ENCODE results near the gene RALGAPA1.
"Not testable (repeated sequence)": the region's sequence is repeated elsewhere in the genome, so short reads cannot be mapped to it uniquely, and the experiment has no call there.

RALGAPA1 gene

DNA sequence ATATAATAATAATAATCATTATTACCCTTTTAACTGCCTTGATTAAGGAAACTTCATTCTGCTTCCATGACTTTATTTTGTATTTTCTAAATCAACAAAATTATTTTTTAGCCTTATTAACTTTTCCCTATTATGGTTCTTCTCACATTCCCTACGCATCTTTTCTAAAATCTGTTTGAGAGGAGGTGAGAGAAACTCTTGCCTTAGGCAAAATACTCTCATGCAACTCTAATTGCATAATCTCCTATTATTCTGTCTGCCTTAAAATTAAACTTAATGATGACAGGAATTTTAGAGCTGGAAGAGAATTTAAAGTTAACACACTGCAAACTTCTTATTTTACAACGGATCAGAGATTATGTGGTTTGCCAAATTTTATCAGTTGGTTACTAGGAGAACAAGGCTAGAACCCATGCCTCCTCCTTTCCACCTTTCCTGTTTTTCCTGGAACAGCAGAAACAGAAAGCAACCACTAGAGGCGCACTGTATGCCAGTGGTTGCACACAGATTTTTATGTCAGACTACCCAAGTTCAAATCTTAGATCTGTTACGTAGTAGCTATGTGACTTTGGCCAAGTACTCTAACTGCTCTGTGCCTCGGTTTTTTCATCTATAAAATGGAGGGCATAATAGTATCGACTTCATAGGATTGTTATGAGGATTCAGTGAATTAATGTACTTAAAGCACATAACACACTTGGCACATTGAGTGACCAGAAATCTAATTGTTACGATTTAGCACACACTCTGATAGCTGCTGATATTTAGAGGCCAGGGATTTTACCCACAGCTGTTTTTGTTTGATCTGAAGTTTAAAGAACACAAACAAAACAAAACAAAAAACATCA is 12.7 kb upstream of the RALGAPA1 start:
- no peak for DNase-seq (ENCODE audit: low read depth in 3 of 3)

DNA sequence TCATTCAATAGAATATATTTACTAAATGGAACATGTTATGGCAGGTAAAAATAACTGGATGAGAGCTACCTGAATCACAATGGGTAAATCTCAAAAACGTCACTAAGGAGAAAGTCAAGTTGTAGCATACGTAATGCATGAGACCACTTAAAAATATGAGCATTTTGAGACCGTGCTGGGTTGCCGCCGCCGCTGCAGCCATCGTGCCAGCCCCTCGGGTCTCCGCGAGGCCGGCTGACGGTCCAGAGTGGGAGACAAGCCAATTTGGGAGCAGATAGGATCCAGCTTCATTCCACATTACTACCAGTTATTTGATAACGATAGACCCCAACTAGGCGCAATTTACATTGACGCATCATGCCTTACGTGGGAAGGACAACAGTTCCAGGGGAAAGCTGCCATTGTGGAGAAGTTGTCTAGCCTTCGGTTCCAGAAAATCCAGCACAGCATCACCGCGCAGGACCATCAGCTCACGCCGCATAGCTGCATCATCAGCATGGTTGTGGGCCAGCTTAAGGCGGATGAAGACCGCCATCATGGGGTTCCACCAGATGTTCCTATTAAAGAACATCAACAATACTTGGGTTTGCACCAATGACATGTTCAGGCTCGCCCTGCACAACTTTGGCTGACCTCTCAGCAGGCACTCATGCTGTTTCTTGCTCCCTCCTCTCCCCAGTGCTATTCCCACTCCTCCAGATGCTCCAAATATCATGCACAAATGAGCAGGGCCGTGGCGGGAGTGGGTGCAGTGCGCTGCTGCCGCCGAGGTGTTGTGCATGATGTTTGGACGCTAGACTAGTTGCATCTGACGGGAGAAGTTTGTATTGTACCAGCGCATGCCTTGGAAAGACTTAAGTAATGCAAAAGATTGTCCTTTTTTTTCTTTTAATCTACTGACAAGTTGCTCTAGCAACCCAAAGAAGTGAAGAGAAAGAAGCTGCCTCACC is 10.8 kb upstream of the RALGAPA1 start:
- no peak for DNase-seq (ENCODE audit: low read depth in 3 of 3)

DNA sequence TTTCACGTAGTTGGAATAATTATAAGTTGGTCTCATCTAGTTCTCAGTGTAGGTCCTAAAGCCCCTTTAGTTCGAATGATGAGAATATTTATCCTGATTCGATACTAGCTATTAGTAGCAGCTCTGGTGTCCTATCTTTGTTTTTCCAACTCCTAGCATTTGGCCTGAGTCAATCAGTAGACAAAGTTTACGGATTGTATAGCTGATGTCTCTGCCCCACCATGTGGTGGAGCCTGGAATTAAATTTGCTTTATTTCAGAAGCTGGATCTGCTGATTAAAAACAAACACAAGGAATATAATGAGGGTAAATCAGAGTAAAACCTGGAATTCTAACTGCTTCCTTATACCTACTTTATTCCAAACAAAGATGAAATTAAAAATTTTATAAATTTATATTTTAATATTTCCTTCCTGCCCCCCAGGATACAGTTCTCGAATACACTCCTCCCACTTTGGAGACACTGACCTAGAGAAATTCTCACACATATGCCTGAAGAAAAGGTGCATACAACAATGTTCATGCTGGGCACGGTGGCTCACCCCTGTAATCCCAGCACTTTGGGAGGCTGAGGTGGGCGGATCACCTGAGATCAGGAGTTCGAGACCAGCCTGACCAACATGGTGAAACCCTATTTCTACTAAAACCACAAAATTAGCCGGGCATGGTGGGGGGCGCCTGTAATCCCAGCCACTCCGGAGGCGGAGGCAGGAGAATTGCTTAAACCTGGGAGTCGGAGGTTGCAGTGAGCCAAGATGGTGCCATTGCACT is 9.4 kb upstream of the RALGAPA1 start:
- no peak for DNase-seq (ENCODE audit: low read depth in 3 of 3)

DNA sequence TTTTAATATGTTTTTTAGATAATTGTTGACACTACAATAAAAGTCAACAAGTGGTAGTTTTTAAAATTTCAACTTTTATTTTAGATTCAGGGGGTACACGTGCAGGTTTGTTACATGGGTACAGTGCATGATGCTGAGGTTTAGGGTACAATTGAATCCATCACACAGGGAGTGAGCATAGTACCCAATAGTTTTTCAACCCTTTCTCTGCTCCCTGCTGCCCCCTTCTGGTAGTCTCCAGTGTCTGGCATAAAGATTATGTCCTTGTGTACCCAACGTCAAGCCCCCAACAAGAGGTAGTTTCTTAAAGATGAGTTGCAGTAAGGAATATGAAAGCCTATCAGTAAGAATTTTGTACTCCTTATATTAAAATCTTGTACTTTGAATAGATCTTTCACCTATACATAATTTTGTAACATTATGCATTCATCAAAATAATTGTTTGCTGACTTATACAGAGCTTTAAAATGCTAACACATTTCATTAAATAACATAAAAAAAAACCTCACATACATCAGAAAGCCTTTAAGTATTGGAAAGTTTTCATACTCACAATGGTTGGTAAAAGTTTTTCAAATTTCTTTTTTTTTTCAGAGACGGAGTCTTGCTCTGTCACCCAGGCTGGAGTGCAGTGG is 5.4 kb upstream of the RALGAPA1 start:
- DNase-seq (ENCODE audit: low read depth in 3 of 3), result peak; percentile 40 to 76 (median 51)

DNA sequence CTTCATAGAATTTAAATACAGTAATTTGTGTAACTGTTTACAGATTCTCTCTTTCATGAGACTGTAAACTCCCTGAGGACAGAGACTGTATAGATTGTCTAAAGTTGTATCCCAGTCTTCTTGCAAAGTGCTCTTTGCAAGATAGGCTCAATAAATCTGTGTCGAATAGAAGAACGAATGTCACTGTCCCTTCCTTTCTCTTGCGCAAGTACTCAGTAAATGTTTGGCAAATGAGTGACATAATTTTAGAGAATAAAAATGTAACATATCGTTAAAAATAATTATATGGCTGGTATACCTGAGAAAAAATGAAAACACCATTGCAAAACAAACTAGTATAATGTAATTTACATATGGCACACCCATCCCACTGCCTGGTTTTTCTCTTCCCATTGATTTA is 1.9 kb upstream of the RALGAPA1 start:
- no peak for DNase-seq (ENCODE audit: low read depth in 3 of 3)

DNA sequence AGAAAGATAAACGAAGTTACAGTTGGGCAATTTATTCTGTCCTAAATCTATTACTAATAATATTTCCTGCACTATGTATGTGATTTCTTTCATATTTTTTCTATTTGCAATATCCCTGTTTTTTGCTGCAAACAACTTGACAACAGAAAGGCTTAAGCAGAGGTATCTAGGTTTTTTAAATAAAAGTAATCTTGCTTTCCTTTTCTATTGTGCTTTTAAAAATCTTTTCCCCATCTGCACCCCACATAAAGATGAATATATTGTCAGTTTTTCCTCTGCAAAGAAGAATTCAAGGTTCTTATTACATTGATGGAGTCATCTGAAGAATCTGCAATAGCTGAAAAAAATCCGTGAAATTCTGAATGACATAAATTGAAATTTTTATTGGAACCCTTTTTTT is 502 bp upstream of the RALGAPA1 start:
- DNase-seq (ENCODE audit: low read depth in 3 of 3), result no peak

DNA sequence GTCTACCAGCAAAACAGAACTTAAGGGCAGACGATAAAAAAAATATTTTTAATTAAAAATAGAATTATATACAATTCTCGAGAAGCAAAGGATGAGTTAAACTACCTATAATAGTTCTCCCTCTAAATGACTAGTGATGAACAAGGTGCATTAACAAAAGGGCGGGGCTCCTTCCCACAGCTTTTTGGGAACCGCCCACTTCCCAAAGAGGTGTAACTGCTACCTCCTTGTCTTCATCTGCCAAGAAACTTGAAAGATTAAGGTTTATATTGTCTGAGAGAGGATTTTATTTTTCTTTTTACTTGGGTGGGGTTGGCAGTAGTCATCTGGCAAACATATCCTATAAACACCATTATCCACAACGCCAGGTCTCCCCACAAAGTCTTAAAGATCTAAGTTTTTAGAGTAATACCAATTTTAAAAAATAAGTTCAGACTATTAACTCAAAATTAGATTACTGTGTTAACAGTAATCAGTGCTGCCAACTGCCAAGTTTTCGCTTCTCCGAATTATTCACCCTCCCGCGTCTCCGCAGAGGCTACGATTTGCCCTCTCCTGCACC is 938 bp downstream of the RALGAPA1 start:
- DNase-seq (ENCODE audit: low read depth in 3 of 3), result no peak

DNA sequence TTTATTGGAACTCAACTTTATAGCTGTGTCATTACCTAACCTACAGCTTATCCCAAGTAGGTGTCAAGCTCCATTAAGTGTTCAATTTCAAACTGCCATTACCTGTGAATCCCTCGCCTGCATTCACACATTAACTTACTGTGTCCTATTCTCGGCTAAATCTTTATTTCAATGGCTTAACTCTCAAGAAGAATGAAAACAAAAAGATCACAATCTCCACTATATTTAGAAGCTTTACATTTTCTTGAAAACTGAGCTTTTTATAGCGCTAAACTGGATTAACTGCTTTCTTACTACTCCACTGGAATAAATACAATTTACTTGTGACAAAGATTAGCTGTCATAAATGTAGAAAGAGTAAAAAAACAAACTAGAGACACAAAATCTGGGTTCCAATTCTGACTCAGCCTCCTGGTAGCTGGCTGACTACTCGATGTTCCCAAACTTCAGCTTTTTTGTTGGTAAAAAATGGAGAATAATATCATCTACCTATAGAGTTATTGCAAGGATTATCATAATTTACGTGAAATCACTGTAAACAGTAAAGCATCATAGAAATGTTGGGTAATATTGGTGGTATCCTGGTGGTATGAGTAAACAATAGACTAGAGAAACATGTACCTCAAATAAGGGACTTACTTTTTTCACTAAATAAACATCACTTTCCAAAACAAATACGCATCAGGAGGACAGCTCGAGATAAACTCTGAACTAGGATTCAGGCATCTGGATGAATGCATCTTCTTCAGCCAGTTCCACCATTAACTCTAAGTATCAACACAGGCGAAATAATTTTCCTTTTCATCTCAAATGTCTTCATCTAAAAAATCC is 1.7 kb downstream of the RALGAPA1 start:
- DNase-seq (ENCODE audit: low read depth in 3 of 3), result no peak

DNA sequence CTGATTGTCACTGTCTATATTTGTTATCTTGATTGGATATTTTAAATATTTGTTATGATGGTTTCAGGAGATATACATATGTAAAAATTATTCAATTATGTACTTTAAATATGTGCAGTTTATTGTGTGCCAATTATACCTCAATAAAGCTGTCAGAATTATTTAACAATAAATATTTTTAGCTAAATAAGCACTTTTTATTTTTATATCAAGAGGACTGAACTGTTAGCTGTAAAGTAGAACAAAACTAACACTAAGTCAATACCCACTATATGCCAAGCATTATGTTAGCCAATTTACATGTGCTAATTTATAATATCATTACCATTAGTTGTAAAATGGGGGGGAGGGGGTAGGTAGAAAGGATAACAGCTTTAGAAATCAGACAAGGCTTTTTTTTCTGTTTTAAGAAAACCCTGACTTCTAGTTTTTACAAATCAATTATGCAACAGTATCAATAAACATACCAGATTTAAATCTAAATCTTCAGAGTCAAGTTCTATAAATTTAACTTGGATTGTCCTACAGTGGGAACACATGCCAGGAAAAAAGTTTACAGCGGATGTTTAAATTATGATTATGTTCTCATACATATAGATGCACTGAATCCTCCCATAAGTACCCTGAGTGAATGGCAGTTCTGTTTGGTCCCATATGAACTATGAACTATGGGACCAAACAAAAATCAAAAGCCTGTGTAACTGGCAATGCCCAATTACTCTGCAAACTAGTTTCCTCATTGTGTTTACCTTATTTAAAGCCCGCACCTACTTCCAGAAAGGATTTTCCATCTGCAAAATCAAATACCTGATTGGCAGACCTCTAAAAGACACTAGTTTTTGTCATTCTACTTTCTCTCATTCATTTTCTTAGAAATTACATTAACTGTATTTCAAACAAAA is 2.8 kb downstream of the RALGAPA1 start:
- no peak for DNase-seq (ENCODE audit: low read depth in 3 of 3)

DNA sequence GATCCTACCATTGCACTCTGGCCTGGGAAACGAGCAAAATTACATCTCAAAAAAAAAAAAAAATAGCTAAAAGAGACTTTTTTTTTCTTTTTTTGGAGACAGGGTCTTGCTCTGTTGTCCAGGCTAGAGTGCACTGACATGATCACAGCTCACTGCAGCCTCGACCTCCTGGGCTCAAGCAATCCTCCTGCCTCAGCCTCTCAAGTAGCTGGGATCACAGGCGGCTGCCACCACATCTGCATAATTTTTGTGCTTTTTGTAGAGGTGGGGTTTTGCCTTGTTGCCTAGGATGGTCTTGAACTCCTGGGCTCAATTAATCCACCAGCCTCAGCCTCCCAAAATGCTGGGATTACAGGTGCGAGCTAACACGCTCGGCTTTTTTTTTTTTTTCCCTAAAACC is 11.3 kb downstream of the RALGAPA1 start:
- DNase-seq (ENCODE audit: low read depth in 3 of 3), result no peak

DNA sequence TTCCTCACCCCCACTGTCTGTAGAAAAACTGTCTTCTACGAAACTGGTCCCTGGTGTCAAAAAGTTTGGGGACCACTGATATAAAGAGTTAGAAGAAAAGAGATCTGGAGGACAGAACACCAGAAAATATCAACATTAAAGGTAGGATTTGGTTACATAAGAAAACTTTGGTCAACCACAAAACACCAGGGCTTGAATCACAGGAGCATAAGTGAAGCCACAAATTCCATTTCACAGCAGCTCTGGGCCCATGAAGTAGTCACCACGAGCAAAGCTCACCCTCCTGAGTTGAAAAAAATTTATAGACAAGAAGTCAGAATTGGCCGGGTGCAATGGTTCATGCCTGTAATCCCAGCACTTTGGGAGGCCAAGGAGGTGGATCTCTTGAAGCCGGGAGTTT is 19.4 kb downstream of the RALGAPA1 start:
- DNase-seq (ENCODE audit: low read depth in 3 of 3), result no peak

DNA sequence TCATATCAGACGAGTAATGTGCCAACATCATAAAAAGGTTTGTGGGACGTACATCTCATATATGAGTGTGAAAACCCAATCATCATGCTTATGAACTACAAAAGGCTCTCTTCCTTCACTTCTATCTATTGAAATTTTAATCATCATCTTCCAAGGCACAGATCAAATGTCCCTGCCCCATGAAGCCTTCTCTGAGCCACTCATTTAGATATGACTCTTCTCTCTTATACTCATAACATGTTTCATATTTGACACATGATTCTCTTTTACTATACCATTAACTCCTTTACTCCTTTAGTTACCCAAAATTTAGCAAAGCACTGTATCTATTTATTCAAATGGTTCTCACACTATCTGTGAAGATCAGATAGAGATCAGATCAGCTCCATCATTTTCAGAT is 22.2 kb downstream of the RALGAPA1 start:
- DNase-seq (ENCODE audit: low read depth in 3 of 3), result no peak

DNA sequence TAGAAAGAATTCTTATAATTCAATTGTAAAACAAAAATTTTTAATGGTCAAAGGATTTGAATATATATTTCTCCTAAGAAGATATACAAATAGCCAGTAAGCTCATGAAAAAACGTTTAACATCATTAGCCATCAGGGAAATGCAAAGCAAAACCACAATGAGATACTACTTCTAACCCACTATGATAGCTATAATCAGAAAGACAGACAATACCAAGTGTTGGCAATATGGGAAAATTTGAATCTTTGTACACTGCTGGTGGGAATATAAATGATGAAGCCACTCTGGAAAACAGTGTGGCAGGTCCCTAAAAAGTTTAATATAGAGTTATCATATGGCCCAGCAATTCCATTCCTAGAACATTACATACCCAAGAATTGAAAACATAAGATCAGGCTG is 25.4 kb downstream of the RALGAPA1 start:
- DNase-seq (ENCODE audit: low read depth in 3 of 3), result no peak

DNA sequence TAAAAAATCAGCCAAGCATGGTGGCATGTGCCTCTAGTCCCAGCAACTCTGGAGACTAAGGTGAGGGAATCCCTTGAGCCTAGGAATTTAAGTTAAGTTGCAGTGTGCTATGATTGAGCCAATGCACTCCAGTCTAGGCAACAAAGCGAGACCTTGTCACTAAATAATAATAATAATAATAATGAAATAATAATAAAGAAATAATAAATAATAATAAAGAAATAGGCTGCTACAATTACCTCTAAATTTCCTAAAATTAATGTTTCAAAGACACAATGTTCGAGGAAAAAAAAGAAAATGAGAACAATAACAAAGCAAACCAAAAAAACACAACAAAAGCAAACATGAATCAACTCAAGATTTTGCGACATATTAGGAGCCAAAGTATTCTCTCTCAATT is 29.7 kb downstream of the RALGAPA1 start:
- DNase-seq (ENCODE audit: low read depth in 3 of 3), result no peak

DNA sequence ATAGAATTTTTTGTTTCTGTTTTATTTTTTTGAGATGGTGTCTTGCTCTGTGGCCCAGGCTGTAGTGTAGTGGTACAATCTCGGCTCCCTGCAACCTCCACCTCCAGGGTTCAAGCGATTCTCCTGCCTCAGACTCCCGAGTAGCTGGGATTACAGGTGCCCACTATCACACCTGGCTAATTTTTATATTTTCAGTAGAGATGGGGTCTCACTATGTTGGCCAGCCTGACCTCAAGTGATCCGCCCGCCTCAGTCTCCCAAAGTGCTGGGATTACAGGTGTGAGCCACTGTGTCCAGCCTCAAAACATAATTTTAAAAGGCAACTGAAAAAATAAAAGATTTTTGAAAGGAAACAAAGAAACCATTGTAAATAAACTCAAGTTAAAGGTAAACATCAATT is 31.5 kb downstream of the RALGAPA1 start:
- DNase-seq (ENCODE audit: low read depth in 3 of 3), result not testable (repeated sequence)

DNA sequence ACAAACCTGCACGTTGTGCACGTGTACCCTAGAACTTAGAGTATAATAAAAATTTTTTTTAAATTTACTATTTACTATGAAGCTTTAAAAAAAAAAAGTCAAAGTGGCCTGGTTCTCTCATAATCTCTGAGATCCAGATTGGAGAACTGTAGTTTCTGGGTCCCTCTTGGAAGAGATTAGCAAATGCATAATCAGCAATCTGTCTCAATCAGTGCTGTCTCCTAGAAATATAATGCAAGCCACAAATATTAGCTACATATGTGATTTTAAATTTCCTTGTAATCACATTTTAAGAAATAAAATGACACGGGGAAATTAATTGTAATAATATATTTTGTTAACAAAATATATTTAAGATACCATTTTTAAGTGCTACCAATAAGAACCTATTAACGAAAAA is 32.3 kb downstream of the RALGAPA1 start:
- no peak for DNase-seq (ENCODE audit: low read depth in 3 of 3)

DNA sequence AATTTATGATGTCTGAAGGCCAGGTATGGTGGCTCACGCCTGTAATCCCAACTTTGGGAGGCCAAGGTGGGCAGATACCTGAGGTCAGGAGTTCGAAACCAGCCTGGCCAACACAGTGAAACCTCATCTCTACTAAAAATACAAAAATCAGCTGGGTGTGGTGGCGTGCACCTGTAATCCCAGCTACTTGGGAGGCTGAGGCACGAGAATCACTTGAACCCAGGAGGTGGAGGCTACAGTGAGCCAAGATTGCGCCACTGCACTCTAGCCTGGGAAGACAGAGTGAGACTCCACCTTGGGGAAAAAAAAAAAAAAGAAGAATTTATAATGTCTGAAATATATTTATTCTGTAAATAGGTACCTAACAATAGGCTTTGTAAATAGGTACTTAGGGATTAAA is 33.0 kb downstream of the RALGAPA1 start:
- DNase-seq (ENCODE audit: low read depth in 3 of 3), result not testable (repeated sequence)

DNA sequence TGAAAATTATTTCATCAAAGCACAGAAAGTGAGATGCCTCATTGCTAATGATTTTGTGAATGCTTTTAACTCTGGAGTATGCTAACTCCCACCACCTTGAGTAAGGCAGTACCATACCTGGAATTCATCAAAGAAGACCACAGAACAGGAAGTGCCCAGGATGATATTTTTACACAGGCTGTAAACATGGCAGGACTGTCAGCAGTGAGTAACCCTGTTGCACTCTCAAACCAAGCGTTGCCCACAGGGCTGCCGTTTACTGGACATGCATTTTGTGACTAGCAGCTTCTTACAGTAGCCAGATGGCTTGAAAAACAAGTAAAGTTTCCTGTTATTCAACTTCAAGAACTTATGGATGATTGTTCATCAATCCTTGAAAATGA is 42.4 kb downstream of the RALGAPA1 start:
- DNase-seq (ENCODE audit: low read depth in 3 of 3), result no peak

DNA sequence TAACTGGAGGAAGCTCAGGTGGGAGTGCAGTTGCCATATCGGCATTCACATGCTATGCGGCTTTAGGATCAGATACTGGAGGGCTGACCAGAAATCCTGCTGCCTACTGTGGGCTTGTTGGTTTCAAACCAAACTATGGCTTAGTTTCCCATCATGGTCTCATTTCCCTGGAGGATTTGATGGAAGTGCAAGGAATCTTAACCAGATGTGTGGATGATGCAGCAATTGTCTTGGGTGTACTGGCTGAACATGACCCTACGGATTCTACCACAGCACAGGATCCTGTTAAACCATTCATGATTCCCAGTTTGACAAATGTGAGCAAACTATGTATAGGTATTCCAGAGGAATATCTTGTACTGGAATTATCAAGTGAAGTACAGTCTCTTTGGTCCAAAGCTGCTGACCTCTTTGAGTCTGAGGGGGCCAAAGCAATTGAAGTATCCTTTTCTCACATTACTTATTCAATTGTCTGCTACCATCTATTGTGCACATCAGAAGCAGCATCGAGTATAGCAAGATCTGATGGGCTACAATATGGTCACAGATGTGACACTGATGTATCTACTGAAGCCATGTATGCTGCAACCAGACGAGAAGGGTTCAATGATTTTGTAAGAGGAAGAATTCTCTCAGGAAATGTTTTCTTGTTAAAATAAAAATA is 42.9 kb downstream of the RALGAPA1 start:
- DNase-seq (ENCODE audit: low read depth in 3 of 3), result no peak
